NB4 (cell line): ENCODE results near the gene SLC25A25.
"Not testable (repeated sequence)": the region's sequence is repeated elsewhere in the genome, so short reads cannot be mapped to it uniquely, and the experiment has no call there.

Source experiments
- DNase-seq: peaks from one replicate; pipeline ENCODE4 v3.0.0; 2010; ENCODE audit warnings: low read depth
- H3K4me3 ChIP-seq: one replicate; pipeline ENCODE4 v1.5.1; 2011; ENCODE audit warnings: mild to moderate bottlenecking, low read depth, low read length, moderate library complexity
- MYC ChIP-seq: IDR thresholded peaks from 2 replicates; pipeline ENCODE4 v1.6.1; 2011; ENCODE audit warnings: low read depth, low read length
- POLR2A ChIP-seq: IDR thresholded peaks from 2 replicates; pipeline ENCODE4 v1.6.1; 2011; ENCODE audit warnings: mild to moderate bottlenecking; ENCODE audit not compliant: insufficient read length; ENCODE audit errors: extremely low read depth
- TF ChIP-seq, protein P1 (sequence below): IDR thresholded peaks from 2 replicates; pipeline ENCODE4 v1.6.1; 2011; ENCODE audit warnings: low read depth, low read length
- TF ChIP-seq, protein P2 (sequence below): IDR thresholded peaks from one replicate; pipeline ENCODE4 v1.5.1; 2012; ENCODE audit warnings: low read depth, low read length

The SLC25A25 gene

DNA sequence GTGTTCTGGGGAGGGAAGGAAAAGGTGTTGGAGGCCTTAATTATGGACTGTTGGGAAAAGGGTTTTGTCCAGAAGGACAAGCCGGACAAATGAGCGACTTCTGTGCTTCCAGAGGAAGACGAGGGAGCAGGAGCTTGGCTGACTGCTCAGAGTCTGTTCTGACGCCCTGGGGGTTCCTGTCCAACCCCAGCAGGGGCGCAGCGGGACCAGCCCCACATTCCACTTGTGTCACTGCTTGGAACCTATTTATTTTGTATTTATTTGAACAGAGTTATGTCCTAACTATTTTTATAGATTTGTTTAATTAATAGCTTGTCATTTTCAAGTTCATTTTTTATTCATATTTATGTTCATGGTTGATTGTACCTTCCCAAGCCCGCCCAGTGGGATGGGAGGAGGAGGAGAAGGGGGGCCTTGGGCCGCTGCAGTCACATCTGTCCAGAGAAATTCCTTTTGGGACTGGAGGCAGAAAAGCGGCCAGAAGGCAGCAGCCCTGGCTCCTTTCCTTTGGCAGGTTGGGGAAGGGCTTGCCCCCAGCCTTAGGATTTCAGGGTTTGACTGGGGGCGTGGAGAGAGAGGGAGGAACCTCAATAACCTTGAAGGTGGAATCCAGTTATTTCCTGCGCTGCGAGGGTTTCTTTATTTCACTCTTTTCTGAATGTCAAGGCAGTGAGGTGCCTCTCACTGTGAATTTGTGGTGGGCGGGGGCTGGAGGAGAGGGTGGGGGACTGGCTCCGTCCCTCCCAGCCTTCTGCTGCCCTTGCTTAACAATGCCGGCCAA is 40.4 kb downstream of the SLC25A25 start:
- no peak overlapping the region for H3K4me3 ChIP-seq
- TF ChIP-seq, protein P1, sequence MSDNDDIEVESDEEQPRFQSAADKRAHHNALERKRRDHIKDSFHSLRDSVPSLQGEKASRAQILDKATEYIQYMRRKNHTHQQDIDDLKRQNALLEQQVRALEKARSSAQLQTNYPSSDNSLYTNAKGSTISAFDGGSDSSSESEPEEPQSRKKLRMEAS, result no peak
- DNase-seq, result no peak

DNA sequence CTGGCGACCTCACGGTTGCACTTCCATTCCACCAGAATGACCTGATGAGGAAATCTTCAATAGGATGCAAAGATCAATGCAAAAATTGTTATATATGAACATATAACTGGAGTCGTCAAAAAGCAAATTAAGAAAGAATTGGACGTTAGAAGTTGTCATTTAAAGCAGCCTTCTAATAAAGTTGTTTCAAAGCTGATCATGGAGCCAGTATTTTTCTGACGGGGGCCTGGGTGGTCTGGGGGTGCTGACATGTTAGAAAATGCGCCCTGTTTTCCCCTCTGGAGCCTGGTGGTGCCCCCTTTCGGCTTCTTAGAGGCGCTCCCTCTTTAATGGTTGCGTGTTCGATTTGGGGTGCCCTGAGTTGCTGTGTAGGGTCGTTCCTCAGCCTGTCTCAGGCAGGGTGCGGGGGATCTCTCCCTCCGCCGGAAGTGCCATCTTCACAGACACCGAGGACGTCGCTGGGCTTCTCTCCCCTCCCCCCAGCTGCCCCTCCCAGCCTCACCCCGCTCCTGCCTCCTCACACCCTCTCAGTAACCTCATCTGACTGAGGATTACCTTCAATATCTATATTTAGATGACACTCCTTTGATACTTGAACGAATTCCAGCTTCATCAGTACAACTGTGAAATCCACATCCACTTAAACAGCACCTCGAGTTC is 41.1 kb downstream of the SLC25A25 start:
- no peak overlapping the region for H3K4me3 ChIP-seq
- TF ChIP-seq MYC, result no peak
- TF ChIP-seq, protein P2, sequence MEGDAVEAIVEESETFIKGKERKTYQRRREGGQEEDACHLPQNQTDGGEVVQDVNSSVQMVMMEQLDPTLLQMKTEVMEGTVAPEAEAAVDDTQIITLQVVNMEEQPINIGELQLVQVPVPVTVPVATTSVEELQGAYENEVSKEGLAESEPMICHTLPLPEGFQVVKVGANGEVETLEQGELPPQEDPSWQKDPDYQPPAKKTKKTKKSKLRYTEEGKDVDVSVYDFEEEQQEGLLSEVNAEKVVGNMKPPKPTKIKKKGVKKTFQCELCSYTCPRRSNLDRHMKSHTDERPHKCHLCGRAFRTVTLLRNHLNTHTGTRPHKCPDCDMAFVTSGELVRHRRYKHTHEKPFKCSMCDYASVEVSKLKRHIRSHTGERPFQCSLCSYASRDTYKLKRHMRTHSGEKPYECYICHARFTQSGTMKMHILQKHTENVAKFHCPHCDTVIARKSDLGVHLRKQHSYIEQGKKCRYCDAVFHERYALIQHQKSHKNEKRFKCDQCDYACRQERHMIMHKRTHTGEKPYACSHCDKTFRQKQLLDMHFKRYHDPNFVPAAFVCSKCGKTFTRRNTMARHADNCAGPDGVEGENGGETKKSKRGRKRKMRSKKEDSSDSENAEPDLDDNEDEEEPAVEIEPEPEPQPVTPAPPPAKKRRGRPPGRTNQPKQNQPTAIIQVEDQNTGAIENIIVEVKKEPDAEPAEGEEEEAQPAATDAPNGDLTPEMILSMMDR, result no peak
- no peak for TF ChIP-seq POLR2A
- TF ChIP-seq, protein P1, result no peak

DNA sequence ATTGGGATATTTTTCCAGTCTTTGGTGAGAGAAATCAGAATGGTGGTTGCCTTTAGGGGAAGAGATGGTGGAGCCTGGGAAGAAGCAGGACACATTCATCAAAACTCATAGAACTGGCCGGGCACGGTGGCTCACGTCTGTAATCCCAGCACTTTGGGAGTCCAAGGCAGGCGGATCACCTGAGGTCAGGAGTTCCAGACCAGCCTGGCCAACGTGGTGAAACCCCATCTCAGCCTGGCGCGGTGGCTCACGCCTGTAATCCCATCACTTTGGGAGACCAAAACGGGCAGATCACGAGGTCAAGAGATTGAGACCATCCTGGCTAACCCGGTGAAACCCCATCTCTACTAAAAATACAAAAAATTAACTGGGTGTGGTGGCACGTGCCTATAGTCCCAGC is 43.7 kb downstream of the SLC25A25 start:
- not testable (repeated sequence) for DNase-seq, H3K4me3 ChIP-seq

More for the DNA sequence above, 41.1 kb downstream of the SLC25A25 start:
- no peak for DNase-seq

DNA sequence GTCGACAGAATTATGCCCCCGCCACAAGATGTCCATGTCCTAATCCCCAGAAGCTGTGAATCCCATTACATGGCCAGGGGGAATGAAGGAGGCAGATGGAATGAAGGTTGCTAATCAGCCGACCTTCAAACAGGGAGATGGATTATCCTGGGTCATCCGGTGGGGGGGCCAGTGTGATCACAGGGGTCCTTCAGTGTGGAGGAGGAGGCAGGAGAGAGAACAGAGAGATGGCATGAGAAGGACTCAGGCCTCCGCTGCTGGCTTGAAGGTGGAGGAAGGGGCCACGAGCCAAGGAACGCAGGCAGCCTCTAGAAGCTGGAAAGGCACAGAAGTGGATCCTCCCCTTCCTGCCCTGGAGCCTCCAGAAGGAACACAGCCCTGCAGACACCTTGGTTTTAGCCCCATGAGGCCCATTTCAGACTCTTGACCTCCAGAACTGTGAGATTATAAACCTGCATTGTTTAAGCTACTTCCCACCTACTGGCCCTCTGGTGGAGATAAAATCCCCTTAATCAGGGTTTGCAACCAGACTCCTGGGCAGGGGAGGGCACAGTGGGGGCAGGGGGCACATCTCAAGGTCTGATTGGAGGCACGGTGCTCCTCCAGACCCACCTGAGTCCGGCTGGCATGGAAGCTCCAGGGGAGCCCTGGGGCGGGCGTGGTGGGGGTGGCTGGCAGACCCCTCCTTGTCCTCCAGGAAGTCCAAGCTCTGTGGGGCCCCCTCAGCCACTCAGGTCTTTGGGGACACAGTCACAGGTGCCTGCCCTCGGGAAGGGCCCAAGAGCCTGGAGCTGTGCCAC is 45.7 kb downstream of the SLC25A25 start:
- TF ChIP-seq, protein P2, result no peak
- no peak for TF ChIP-seq MYC
- TF ChIP-seq, protein P1, result no peak
- TF ChIP-seq POLR2A, result no peak
- DNase-seq, result no peak

DNA sequence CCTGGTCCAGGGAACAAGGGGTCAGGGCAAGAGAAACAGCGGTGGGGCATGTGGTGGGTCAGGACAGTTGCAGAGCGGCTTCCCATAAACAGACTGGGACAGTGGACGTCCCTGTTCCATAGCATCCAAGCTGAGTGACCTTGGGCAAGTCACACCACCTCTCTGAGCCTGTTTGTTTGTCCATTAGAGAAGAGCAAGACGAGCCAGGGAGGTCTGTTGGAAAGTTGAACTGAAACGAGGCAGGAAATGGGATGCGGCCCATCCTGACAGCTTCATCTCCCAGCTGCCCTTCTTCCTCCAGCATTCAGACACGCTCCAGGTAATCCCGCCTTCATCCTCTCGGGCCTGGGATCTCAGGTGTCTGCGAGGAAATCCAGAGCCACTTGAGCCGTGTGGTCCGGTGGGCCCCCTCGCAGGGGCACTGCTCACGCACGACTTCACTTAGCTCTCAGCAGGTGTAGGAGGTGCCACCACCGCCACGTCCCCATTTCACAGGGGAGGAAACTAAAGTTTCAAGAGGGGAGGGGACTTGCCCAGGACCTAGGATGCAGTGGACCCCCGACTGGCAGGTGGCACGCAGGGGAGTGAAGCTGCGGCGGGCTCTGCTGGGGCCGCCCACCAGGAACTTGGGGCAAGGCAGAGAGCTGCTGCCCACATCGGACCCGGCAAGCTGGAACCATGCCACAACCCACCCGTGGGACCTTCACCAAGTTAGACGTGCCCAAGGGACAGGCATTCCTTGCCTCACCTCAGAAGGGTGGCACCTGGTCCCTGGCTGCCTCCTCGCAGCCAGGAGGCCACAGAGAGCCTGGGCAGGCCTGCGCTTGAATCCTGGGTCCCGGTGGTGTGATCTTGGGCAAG is 46.5 kb downstream of the SLC25A25 start:
- no peak overlapping the region for H3K4me3 ChIP-seq
- no peak for DNase-seq

More for the DNA sequence above, 45.7 kb downstream of the SLC25A25 start:
- H3K4me3 ChIP-seq, result no peak overlapping the region

More for the DNA sequence above, 46.5 kb downstream of the SLC25A25 start:
- TF ChIP-seq, protein P2, result no peak
